ENCODE data around the gene THAP4. TPM values are rescaled to one million over a fixed set of nuclear protein-coding genes. Genes with fewer than 3 reads are reported as not detected.
A peak's percentile ranks its signal among the peaks of the same experiment; 100 is the strongest.

The THAP4 gene
- total and polyA plus RNA-seq, 2 of the 13 experiments (the other 11 are each of a cell fraction or from before 2014, with no cell fraction given): 59.7 to 75.7 TPM

GRCh38 chr2:241559323-241560161 is 77.4 kb downstream of the THAP4 start (continued):
- TF ChIP-seq ZNF616 (CRISPR knock-in tag; IDR thresholded peaks at IDR 0.05; ENCODE audit: low read depth) (peak; percentile 43; the same call in 1 of the 2 replicates), ZBTB20 (CRISPR knock-in tag; IDR thresholded peaks at IDR 0.05; ENCODE audit: borderline replicate concordance, low read depth) (no peak), ZNF782 (CRISPR knock-in tag; IDR thresholded peaks at IDR 0.05; ENCODE audit: borderline replicate concordance) (no peak), TEAD2 (CRISPR knock-in tag; IDR thresholded peaks at IDR 0.05) (no peak), HMGA1 (CRISPR knock-in tag; conservative IDR thresholded peaks at IDR 0.05) (no peak), KDM5B (CRISPR knock-in tag; IDR thresholded peaks at IDR 0.05; ENCODE audit: borderline replicate concordance) (peak; percentile 46; the same call in 1 of the 2 replicates), MTA1 (CRISPR knock-in tag; IDR thresholded peaks at IDR 0.05; ENCODE audit: borderline replicate concordance) (no peak), ZMYM3 (CRISPR knock-in tag; IDR thresholded peaks at IDR 0.05) (no peak), PAF1 (CRISPR knock-in tag; IDR thresholded peaks at IDR 0.05) (no peak), HOXA5 (CRISPR knock-in tag; IDR thresholded peaks at IDR 0.05) (0 out of 2 replicates have a peak, but pooled peaks have one; percentile 72), PRPF4 (IDR thresholded peaks at IDR 0.05; ENCODE audit: low read depth, low read length, poor library complexity, severe bottlenecking) (no peak), ZNF205 (CRISPR knock-in tag; IDR thresholded peaks at IDR 0.05) (no peak), FOXM1 (CRISPR knock-in tag; IDR thresholded peaks at IDR 0.05) (no peak; the same call in 1 of the 2 replicates), WIZ (CRISPR knock-in tag; IDR thresholded peaks at IDR 0.05) (0 out of 2 replicates have a peak, but pooled peaks have one; percentile 20), TOPORS (CRISPR knock-in tag; IDR thresholded peaks at IDR 0.05) (peak; percentile 41; the same call in 1 of the 2 replicates), ZNF207 (IDR thresholded peaks at IDR 0.05; ENCODE audit: borderline replicate concordance) (no peak), PHF5A (CRISPR knock-in tag; IDR thresholded peaks at IDR 0.05; ENCODE audit: low read depth, unreplicated experiment) (no peak), ZSCAN5A (CRISPR knock-in tag; IDR thresholded peaks at IDR 0.05; ENCODE audit: borderline replicate concordance) (no peak), PBX3 (CRISPR knock-in tag; IDR thresholded peaks at IDR 0.05; ENCODE audit: borderline replicate concordance) (peak; percentile 67; the same call in 1 of the 2 replicates), ZNF788 (CRISPR knock-in tag; IDR thresholded peaks at IDR 0.05; ENCODE audit: borderline replicate concordance) (no peak), NFYC (CRISPR knock-in tag; IDR thresholded peaks at IDR 0.05) (no peak; the same call in 1 of the 2 replicates), MTERF4 (CRISPR knock-in tag; IDR thresholded peaks at IDR 0.05) (no peak), GMEB1 (CRISPR knock-in tag; IDR thresholded peaks at IDR 0.05; ENCODE audit: borderline replicate concordance) (no peak; the same call in 1 of the 2 replicates), MBD4 (IDR thresholded peaks at IDR 0.05; ENCODE audit: borderline replicate concordance, low read length) (no peak), SMAD9 (CRISPR knock-in tag; IDR thresholded peaks at IDR 0.05) (no peak)
